Stimulated activated CD4-positive, alpha-beta T cell treated with anti-CD3 and anti-CD28 coated beads, Interleukin-1b, Interleukin-23, amount 100 ng/mL, for 24 hours (primary cell): ENCODE results near the gene PDE10A.

Experiments used
- DNase-seq, 4 experiments: peaks; one replicate each; pipeline ENCODE4 v3.0.0-alpha.2; 2020; ENCODE audit warnings: low read depth in 4 of 4, low spot score in 1 of 4

The PDE10A gene

GRCh38 chr6:165300422-165300936 is 362.6 kb downstream of the PDE10A start:
- DNase-seq: no peak

DNA sequence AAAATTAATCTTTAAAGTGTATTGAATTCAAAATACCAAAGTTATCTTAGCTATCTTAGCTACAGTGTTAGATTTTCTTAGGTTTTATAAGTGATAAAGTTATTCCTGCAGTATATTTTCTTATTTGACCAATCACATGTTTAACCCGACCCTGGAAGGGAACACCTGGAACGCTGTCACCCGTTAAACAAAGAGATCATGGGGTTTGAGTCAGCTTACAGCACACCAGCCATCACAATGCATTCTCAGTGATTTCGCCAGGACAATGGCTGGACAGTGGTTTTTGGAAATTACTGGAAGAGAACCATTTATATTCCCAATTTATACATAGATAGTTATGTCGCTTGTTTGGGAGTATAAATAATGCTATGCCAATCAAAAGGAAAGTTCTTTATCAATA is 364.2 kb downstream of the PDE10A start:
- DNase-seq: no peak

DNA sequence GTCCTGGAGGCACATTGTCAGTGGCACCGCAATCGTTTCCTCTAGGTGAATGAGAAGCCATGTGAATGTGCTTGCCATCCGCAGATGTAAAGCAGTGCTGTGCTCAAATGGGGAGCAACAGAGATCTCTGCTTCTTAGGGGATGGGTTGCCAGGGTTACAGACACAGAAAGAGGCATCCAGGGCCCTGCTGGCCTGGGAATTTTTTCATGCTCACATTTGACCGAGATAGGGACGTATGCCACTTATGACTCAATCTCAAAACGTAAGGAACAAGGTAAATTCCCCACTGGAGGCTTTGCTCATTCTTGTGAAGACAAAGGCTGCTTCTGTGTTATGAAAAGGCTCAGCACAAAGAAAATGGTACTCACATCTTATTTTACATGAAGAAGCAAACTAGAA is 364.6 kb downstream of the PDE10A start:
- no peak for DNase-seq

- no peak for DNase-seq
Measured at GRCh38 chr6:165292657-165293056, 370.4 kb downstream of the PDE10A start.
